HK-2 (cell line): ENCODE results near the gene RRBP1.

Experiments used
- DNase-seq: peaks from one replicate; pipeline ENCODE4 v3.0.0-alpha.2; 2018; ENCODE audit not compliant: unreplicated experiment

The RRBP1 gene

GRCh38 chr20:17647391-17648314 is 34.4 kb downstream of the RRBP1 start:
- no peak for DNase-seq

- no peak for DNase-seq
These were observed 35.1 kb downstream of the RRBP1 start for GRCh38 chr20:17646961-17647301.

- no peak for DNase-seq
These were observed 35.7 kb downstream of the RRBP1 start for GRCh38 chr20:17646209-17646960.

- DNase-seq = no peak
These were observed 36.4 kb downstream of the RRBP1 start for GRCh38 chr20:17645546-17646208.

- no peak for DNase-seq
These were observed 37.0 kb downstream of the RRBP1 start for GRCh38 chr20:17645010-17645409.

GRCh38 chr20:17644451-17644850 is 37.6 kb downstream of the RRBP1 start:
- no peak for DNase-seq

GRCh38 chr20:17643531-17644188 is 38.4 kb downstream of the RRBP1 start:
- no peak for DNase-seq

GRCh38 chr20:17642404-17643269 is 39.4 kb downstream of the RRBP1 start:
- DNase-seq = no peak

- DNase-seq = no peak
These were observed 40.0 kb downstream of the RRBP1 start for GRCh38 chr20:17641993-17642392.

GRCh38 chr20:17641520-17641964 is 40.5 kb downstream of the RRBP1 start:
- no peak for DNase-seq

GRCh38 chr20:17640875-17641378 is 41.1 kb downstream of the RRBP1 start:
- no peak for DNase-seq

- DNase-seq = no peak
These were observed 41.7 kb downstream of the RRBP1 start for GRCh38 chr20:17640146-17640874.

- DNase-seq = no peak
These were observed 43.1 kb downstream of the RRBP1 start for GRCh38 chr20:17638835-17639407.

GRCh38 chr20:17637985-17638640 is 43.9 kb downstream of the RRBP1 start:
- DNase-seq = no peak

GRCh38 chr20:17637413-17637780 is 44.6 kb downstream of the RRBP1 start:
- DNase-seq = no peak

- DNase-seq = no peak
These were observed 45.3 kb downstream of the RRBP1 start for GRCh38 chr20:17636523-17637412.

GRCh38 chr20:17635332-17636244 is 46.5 kb downstream of the RRBP1 start:
- peak; percentile 37 for DNase-seq
